ENCODE data around the gene DHDDS.

Gene DHDDS

DNA sequence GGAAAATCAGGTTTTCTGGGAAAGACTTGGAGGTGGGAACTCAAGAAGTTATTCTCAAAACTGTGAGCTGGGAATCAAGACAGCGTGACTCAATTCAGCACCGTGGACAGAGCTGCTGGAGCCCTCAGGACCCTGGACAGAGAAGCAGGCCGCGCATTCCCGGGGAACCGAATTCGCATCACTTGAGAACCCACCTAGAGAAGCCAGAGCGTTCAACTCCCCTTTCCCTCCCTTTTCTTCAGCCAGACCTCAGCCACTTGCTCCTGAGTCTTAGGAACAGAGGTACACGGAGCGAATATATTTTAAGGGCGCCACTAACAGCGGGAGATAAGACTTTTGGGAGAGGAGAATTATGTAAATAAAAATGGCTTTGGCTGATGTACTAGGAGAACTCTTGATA is 23.5 kb upstream of the DHDDS start:
- H2AFZ ChIP-seq (ENCODE audit: low read depth, low read length), result no peak overlapping the region
- H3K36me3 ChIP-seq (ENCODE audit: insufficient read depth, low read length), result peaks cover 10% of the 10 kb centered on the region
- H3K4me1 ChIP-seq (ENCODE audit: insufficient read depth, low read length), result peaks cover 44% of the 10 kb centered on the region
- no peaks in the 10 kb centered on the region for H3K9me3 ChIP-seq (ENCODE audit: low read length)
- no peaks in the 10 kb centered on the region for H3K27me3 ChIP-seq (ENCODE audit: insufficient read depth, low read length)
- H3K4me3 ChIP-seq (ENCODE audit: low read length), result peak overlapping the region; percentile 48

DNA sequence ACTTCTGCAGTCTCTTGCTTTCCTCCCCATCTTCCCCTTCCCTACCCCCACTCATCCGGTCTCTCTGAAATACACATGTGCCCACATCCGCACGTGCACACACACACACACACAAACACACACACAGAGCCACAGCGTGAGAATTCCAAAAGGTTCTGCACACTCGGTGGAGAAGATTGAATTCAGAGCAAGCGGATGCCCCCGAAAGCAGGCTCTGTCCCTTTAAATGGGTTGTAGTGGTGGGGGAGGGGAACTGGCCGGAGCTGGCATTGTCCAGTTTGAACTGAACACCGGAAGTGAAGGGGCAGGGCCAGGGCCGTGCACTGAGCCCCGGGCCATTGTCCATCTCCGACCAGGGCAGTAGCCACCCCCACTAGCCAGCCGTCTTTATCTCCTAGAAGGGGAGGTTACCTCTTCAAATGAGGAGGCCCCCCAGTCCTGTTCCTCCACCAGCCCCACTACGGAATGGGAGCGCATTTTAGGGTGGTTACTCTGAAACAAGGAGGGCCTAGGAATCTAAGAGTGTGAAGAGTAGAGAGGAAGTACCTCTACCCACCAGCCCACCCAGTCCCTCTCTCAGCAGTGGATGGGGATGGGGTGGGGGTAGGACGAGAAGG is 22.8 kb upstream of the DHDDS start:
- peaks cover 37% of the 10 kb centered on the region for H3K4me1 ChIP-seq (ENCODE audit: insufficient read depth, low read length)
- H3K4me3 ChIP-seq (ENCODE audit: low read length), result peak overlapping the region; percentile 48
- no peaks in the 10 kb centered on the region for H3K9me3 ChIP-seq (ENCODE audit: low read length)
- H2AFZ ChIP-seq (ENCODE audit: low read depth, low read length), result no peak overlapping the region
- H3K27me3 ChIP-seq (ENCODE audit: insufficient read depth, low read length), result no peaks in the 10 kb centered on the region
- peaks cover 11% of the 10 kb centered on the region for H3K36me3 ChIP-seq (ENCODE audit: insufficient read depth, low read length)

- H3K36me3 ChIP-seq (ENCODE audit: insufficient read depth, low read length), result peaks cover 25% of the 10 kb centered on the region
- no peaks in the 10 kb centered on the region for H3K9me3 ChIP-seq (ENCODE audit: low read length)
- H3K4me1 ChIP-seq (ENCODE audit: insufficient read depth, low read length), result peaks cover 37% of the 10 kb centered on the region
- peak within 1 kb of the TSS; percentile 13 for H2AFZ ChIP-seq (ENCODE audit: low read depth, low read length)
- H3K4me3 ChIP-seq (ENCODE audit: low read length), result peak within 1 kb of the TSS; percentile 97
- H3K27me3 ChIP-seq (ENCODE audit: insufficient read depth, low read length), result no peaks in the 10 kb centered on the region
These were observed 21.2 kb upstream of the DHDDS start, which contains the start of gene LIN28A for GRCh38 chr1:26410706-26411623. Gene LIN28A (plus strand): TSS chr1:26410817. CDS start chr1:26410892, 75 bp downstream.

DNA sequence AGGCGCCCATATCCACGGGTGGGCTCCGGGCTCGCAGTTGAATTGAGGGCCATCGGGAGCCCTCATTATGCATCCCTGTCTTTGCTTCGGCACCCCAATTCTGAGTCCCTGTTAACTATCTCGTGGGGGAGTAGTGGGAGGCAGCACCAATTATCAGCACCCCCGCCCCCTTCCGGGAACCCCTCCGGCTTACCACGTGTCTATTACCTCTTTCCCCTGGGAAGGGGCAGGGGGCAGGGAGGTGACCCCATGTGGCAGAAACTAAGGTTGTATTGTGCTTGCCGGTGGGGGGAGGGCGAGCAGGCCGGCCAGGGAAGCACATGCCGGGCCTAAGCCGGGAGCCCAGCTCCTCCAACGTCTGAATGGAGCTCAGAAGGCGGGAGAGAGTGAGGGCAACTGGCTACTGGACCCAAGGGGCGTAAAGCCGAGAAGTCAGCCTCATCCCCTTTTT is 20.5 kb upstream of the DHDDS start:
- H3K27me3 ChIP-seq (ENCODE audit: insufficient read depth, low read length), result no peaks in the 10 kb centered on the region
- H3K4me3 ChIP-seq (ENCODE audit: low read length), result peak overlapping the region; percentile 97
- no peaks in the 10 kb centered on the region for H3K9me3 ChIP-seq (ENCODE audit: low read length)
- H3K4me1 ChIP-seq (ENCODE audit: insufficient read depth, low read length), result peaks cover 37% of the 10 kb centered on the region
- H3K36me3 ChIP-seq (ENCODE audit: insufficient read depth, low read length), result peaks cover 29% of the 10 kb centered on the region
- no peak overlapping the region for H2AFZ ChIP-seq (ENCODE audit: low read depth, low read length)

- H3K4me1 ChIP-seq (ENCODE audit: insufficient read depth, low read length), result peaks cover 40% of the 10 kb centered on the region
- peak overlapping the region; percentile 97 for H3K4me3 ChIP-seq (ENCODE audit: low read length)
- H3K27me3 ChIP-seq (ENCODE audit: insufficient read depth, low read length), result no peaks in the 10 kb centered on the region
- peaks cover 29% of the 10 kb centered on the region for H3K36me3 ChIP-seq (ENCODE audit: insufficient read depth, low read length)
- H2AFZ ChIP-seq (ENCODE audit: low read depth, low read length), result no peak overlapping the region
- no peaks in the 10 kb centered on the region for H3K9me3 ChIP-seq (ENCODE audit: low read length)
These were observed 19.8 kb upstream of the DHDDS start for GRCh38 chr1:26412180-26412840.

DNA sequence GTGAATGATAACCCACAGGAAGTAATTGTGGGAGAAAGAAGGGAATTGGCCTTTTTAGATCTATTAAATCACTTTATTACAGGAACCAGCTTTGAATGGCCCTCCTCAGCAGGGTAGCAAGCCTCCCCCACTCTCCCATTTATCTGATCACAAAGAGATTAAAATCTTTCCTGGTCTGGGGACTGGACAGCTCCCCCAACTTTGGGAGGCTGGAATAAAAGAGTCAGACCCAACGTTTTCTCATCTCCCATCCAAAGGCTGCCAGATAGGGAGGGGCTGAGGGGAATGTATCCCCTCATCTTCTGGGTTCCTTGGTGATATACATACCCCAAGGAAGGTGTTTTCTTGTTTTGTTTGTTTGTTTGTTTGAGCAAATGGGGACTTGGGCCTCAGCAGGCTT is 19.1 kb upstream of the DHDDS start:
- H3K27me3 ChIP-seq (ENCODE audit: insufficient read depth, low read length), result no peaks in the 10 kb centered on the region
- H3K4me3 ChIP-seq (ENCODE audit: low read length), result peak overlapping the region; percentile 97
- peaks cover 29% of the 10 kb centered on the region for H3K36me3 ChIP-seq (ENCODE audit: insufficient read depth, low read length)

DNA sequence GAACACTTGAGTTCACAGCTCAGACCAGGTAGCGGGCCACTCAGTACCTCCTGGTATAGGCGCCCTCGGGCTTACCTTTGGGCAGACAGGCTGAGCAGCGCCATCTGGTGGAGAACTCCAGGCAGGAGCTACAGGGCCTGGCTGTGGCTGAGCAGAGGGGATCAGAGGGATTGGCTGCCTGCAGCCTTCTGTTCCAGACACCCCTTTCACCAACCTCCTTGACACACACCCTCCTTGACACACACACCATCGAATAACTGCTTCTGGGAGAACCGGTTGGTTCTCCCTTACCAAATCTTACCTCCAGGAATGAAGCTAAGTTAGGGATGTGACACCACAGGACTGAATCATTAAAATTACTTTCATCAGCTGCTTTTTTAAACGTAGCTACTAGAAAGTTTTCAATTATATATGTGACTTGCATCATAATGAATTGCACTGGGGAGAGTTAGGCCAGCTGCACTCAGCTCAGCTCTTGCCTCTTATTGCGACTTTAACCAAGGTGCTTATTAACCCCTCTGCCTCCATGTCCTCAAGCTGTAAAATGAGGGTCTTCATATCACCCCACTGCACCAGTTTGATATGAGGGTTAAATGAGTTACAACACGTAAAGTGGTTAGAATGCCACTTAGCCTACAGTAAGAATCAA is 14.9 kb upstream of the DHDDS start:
- no peaks in the 10 kb centered on the region for H3K9me3 ChIP-seq (ENCODE audit: low read length)
- peaks cover 42% of the 10 kb centered on the region for H3K4me1 ChIP-seq (ENCODE audit: insufficient read depth, low read length)
- no peaks in the 10 kb centered on the region for H3K27me3 ChIP-seq (ENCODE audit: insufficient read depth, low read length)
- H3K4me3 ChIP-seq (ENCODE audit: low read length), result no peak overlapping the region
- H3K36me3 ChIP-seq (ENCODE audit: insufficient read depth, low read length), result peaks cover 29% of the 10 kb centered on the region
- no peak overlapping the region for H2AFZ ChIP-seq (ENCODE audit: low read depth, low read length)

More for the DNA sequence above, 19.1 kb upstream of the DHDDS start:
- Histone ChIP-seq H3K9me3 (ENCODE audit: low read length) (no peaks in the 10 kb centered on the region), H2AFZ (ENCODE audit: low read depth, low read length) (no peak overlapping the region), H3K4me1 (ENCODE audit: insufficient read depth, low read length) (peaks cover 47% of the 10 kb centered on the region)

DNA sequence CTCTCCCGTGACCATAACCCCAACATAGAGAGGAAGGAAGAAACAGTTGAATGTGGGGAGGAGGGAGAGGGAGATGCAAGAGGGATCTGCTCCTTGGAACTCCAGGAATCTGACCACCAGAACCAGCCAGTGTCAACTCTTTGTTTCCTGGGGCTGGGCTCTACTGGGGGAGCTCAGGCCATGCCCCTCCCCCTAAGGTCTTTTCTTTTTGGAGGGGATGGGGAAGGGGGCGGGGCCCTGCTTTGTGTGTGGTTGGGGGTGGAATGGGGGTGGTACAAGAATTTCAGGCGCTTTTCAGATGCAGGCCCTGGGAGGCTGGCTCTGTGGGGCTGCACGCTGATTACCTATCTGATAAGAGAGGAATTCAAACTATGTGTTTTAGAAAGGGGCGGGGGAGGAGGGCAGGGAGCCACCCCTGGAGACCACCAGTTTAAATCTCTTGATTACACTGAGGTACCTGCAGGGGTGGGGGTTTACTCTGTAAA is 13.2 kb upstream of the DHDDS start:
- Histone ChIP-seq H3K36me3 (ENCODE audit: insufficient read depth, low read length) (peaks cover 23% of the 10 kb centered on the region), H3K9me3 (ENCODE audit: low read length) (no peaks in the 10 kb centered on the region), H3K27me3 (ENCODE audit: insufficient read depth, low read length) (no peaks in the 10 kb centered on the region), H3K4me3 (ENCODE audit: low read length) (peak overlapping the region; percentile 10), H2AFZ (ENCODE audit: low read depth, low read length) (no peak overlapping the region), H3K4me1 (ENCODE audit: insufficient read depth, low read length) (peaks cover 28% of the 10 kb centered on the region)

GRCh38 chr1:26419494-26419893 is 12.6 kb upstream of the DHDDS start:
- H3K27me3 ChIP-seq (ENCODE audit: insufficient read depth, low read length), result no peaks in the 10 kb centered on the region

GRCh38 chr1:26429721-26430120 is 2.4 kb upstream of the DHDDS start:
- H3K36me3 ChIP-seq (ENCODE audit: insufficient read depth, low read length), result peaks cover 42% of the 10 kb centered on the region
- no peak overlapping the region for H3K4me3 ChIP-seq (ENCODE audit: low read length)
- H3K4me1 ChIP-seq (ENCODE audit: insufficient read depth, low read length), result peaks cover 10% of the 10 kb centered on the region

More at GRCh38 chr1:26419494-26419893, 12.6 kb upstream of the DHDDS start:
- H3K4me1 ChIP-seq (ENCODE audit: insufficient read depth, low read length), result peaks cover 28% of the 10 kb centered on the region
- H3K36me3 ChIP-seq (ENCODE audit: insufficient read depth, low read length), result peaks cover 21% of the 10 kb centered on the region
- H3K4me3 ChIP-seq (ENCODE audit: low read length), result peak overlapping the region; percentile 10
- H2AFZ ChIP-seq (ENCODE audit: low read depth, low read length), result no peak overlapping the region
- no peaks in the 10 kb centered on the region for H3K9me3 ChIP-seq (ENCODE audit: low read length)

DNA sequence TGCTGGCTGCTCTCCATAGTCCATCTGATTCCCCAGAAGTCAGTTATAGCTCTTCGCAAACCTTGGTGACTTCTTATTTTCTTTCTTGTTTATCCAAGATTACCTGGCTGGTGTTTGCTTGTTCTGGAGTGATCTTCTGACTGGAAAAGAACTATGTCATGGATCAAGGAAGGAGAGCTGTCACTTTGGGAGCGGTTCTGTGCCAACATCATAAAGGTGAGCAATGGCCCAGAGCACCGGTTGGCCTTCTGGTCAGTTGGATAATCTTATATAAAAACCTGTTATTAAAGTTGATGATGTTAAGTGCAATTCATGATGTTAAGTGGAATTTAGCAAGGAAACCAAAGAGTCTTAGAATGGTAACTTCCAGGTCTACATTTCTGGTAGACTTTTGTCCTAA is 672 bp downstream of the DHDDS start:
- Histone ChIP-seq H3K4me3 (ENCODE audit: low read length) (peak overlapping the region; percentile 71), H3K27me3 (ENCODE audit: insufficient read depth, low read length) (no peaks in the 10 kb centered on the region), H3K36me3 (ENCODE audit: insufficient read depth, low read length) (peaks cover 25% of the 10 kb centered on the region), H2AFZ (ENCODE audit: low read depth, low read length) (no peak overlapping the region), H3K4me1 (ENCODE audit: insufficient read depth, low read length) (peaks cover 10% of the 10 kb centered on the region), H3K9me3 (ENCODE audit: low read length) (no peaks in the 10 kb centered on the region)

More at GRCh38 chr1:26429721-26430120, 2.4 kb upstream of the DHDDS start:
- H3K27me3 ChIP-seq (ENCODE audit: insufficient read depth, low read length), result no peaks in the 10 kb centered on the region
- no peak overlapping the region for H2AFZ ChIP-seq (ENCODE audit: low read depth, low read length)
- no peaks in the 10 kb centered on the region for H3K9me3 ChIP-seq (ENCODE audit: low read length)

DNA sequence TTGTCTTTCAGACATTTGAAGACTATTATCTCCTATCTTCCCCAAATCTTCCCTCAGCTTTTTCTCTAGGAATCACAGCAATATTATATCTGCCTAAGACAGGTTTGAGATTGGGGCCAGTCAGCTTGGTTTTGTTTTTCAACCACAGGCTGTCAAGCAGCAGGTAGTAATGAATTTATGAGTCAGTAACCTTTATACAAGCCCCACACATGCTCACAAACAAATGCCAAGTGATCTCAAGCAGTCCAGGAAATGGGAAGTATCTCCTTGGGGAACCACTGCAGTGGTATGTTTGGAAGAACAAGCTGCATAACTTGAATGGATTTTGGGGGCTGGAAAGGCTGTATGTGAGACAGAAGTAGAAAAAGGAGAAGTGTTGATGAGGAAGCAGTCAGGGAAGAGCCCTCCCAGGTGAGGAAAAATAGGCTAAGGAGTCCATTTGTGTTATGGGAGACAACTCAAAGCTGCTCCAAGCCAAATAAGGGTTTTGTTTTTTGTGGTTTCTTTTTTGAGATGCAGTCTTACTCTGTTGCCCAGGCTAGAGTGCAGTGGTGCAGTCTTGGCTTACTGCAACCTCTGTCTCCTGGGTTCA is 2.1 kb downstream of the DHDDS start:
- H3K4me1 ChIP-seq (ENCODE audit: insufficient read depth, low read length), result peaks cover 10% of the 10 kb centered on the region
- H3K27me3 ChIP-seq (ENCODE audit: insufficient read depth, low read length), result no peaks in the 10 kb centered on the region
- peaks cover 34% of the 10 kb centered on the region for H3K36me3 ChIP-seq (ENCODE audit: insufficient read depth, low read length)
- no peak overlapping the region for H3K4me3 ChIP-seq (ENCODE audit: low read length)
- H2AFZ ChIP-seq (ENCODE audit: low read depth, low read length), result no peak overlapping the region
- H3K9me3 ChIP-seq (ENCODE audit: low read length), result no peaks in the 10 kb centered on the region

All from neuron (in vitro differentiated cells).